Measurements from ENCODE around the gene LPCAT1. TPM values are rescaled to one million over a fixed set of nuclear protein-coding genes. Genes with fewer than 3 reads are reported as not detected.

LPCAT1 gene
- total and polyA plus RNA-seq, 2 of the 13 experiments (the other 11 are each of a cell fraction or from before 2014, with no cell fraction given): 29.8 to 90.6 TPM

DNA sequence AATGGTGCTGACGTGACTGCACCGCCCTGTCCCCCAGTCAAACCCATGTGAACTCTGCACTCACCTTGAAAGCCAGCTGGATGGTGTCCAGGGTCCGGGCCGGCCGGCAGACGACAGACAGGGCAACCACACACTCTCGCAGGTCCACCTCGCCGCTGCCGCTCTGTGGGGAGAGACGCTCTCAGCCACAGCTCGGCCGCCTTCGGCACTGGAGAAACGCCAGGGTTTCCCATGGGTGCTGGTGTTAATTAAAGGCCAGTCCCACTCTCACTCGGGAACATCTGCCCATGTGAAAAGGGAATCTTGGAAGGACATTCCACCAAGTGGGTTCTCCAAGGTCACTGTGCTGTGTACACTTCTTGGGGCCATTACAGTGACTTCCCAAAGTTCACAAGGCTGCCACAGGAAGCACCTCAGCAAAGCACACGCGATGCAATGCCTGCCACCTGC lies 53.0 kb downstream of the LPCAT1 start (continued):
- TF ChIP-seq, protein P1, sequence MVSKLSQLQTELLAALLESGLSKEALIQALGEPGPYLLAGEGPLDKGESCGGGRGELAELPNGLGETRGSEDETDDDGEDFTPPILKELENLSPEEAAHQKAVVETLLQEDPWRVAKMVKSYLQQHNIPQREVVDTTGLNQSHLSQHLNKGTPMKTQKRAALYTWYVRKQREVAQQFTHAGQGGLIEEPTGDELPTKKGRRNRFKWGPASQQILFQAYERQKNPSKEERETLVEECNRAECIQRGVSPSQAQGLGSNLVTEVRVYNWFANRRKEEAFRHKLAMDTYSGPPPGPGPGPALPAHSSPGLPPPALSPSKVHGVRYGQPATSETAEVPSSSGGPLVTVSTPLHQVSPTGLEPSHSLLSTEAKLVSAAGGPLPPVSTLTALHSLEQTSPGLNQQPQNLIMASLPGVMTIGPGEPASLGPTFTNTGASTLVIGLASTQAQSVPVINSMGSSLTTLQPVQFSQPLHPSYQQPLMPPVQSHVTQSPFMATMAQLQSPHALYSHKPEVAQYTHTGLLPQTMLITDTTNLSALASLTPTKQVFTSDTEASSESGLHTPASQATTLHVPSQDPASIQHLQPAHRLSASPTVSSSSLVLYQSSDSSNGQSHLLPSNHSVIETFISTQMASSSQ (IDR thresholded peaks at IDR 0.05; ENCODE audit: low read depth): no peak
- TF ChIP-seq, protein P1 (CRISPR knock-in tag; IDR thresholded peaks at IDR 0.05; ENCODE audit: borderline replicate concordance): no peak
- TF ChIP-seq MTF2 (CRISPR knock-in tag; IDR thresholded peaks at IDR 0.05; ENCODE audit: borderline replicate concordance) (no peak), BCL6 (CRISPR knock-in tag; IDR thresholded peaks at IDR 0.05) (0 out of 2 replicates have a peak, but pooled peaks have one; percentile 8), WIZ (CRISPR knock-in tag; IDR thresholded peaks at IDR 0.05) (no peak), ZNF556 (CRISPR knock-in tag; IDR thresholded peaks at IDR 0.05; ENCODE audit: borderline replicate concordance) (no peak), DNMT1 (CRISPR knock-in tag; IDR thresholded peaks at IDR 0.05) (no peak), KDM2A (CRISPR knock-in tag; IDR thresholded peaks at IDR 0.05; ENCODE audit: borderline replicate concordance, low read depth) (peak; percentile 54; the same call in 1 of the 2 replicates), ZNF10 (CRISPR knock-in tag; IDR thresholded peaks at IDR 0.05; ENCODE audit: borderline replicate concordance, low read depth) (no peak), ZNF557 (CRISPR knock-in tag; IDR thresholded peaks at IDR 0.05) (no peak), NCOR1 (IDR thresholded peaks at IDR 0.05; ENCODE audit: borderline replicate concordance, low read length) (no peak), ZNF816 (CRISPR knock-in tag; IDR thresholded peaks at IDR 0.05; ENCODE audit: borderline replicate concordance) (no peak), ARID4A (CRISPR knock-in tag; IDR thresholded peaks at IDR 0.05; ENCODE audit: borderline replicate concordance) (peak; percentile 70; the same call in 1 of the 2 replicates)
- TF ChIP-seq, protein P2, sequence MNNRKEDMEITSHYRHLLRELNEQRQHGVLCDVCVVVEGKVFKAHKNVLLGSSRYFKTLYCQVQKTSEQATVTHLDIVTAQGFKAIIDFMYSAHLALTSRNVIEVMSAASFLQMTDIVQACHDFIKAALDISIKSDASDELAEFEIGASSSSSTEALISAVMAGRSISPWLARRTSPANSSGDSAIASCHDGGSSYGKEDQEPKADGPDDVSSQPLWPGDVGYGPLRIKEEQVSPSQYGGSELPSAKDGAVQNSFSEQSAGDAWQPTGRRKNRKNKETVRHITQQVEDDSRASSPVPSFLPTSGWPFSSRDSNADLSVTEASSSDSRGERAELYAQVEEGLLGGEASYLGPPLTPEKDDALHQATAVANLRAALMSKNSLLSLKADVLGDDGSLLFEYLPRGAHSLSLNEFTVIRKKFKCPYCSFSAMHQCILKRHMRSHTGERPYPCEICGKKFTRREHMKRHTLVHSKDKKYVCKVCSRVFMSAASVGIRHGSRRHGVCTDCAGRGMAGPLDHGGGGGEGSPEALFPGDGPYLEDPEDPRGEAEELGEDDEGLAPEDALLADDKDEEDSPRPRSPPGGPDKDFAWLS (CRISPR knock-in tag; IDR thresholded peaks at IDR 0.05; ENCODE audit: borderline replicate concordance): no peak
- TF ChIP-seq, protein P3, sequence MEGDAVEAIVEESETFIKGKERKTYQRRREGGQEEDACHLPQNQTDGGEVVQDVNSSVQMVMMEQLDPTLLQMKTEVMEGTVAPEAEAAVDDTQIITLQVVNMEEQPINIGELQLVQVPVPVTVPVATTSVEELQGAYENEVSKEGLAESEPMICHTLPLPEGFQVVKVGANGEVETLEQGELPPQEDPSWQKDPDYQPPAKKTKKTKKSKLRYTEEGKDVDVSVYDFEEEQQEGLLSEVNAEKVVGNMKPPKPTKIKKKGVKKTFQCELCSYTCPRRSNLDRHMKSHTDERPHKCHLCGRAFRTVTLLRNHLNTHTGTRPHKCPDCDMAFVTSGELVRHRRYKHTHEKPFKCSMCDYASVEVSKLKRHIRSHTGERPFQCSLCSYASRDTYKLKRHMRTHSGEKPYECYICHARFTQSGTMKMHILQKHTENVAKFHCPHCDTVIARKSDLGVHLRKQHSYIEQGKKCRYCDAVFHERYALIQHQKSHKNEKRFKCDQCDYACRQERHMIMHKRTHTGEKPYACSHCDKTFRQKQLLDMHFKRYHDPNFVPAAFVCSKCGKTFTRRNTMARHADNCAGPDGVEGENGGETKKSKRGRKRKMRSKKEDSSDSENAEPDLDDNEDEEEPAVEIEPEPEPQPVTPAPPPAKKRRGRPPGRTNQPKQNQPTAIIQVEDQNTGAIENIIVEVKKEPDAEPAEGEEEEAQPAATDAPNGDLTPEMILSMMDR (CRISPR knock-in tag; IDR thresholded peaks at IDR 0.05): peak; percentile 44

All from HepG2 (cell line).